Measurements from ENCODE around the gene ZNF618. TPM values are rescaled to one million over a fixed set of nuclear protein-coding genes. Genes with fewer than 3 reads are reported as not detected.

ZNF618 gene
- total and polyA plus RNA-seq, 8 donors, result 9.9 to 38.6 (median 34.9) TPM

GRCh38 chr9:114035221-114035844, 159.2 kb downstream of the ZNF618 start:
- H3K27me3 ChIP-seq, result no peaks in the 10 kb centered on the region
- no peak overlapping the region for H3K4me3 ChIP-seq
- TF ChIP-seq CTCF (IDR thresholded peaks at IDR 0.05), result no peak
- no peak for ATAC-seq
- no peak overlapping the region for H3K27ac ChIP-seq
- DNase-seq, result no peak
- H3K36me3 ChIP-seq, result peaks cover 0 to 46% of the 10 kb centered on the region in 2 donors
- no peaks in the 10 kb centered on the region for H3K4me1 ChIP-seq
- intact Hi-C loops (cut with DNase I), result loop anchor here in 1 of 2 donors (10.0 kb wide), 2 partner anchors 231 to 301 kb away; no protein-coding TSS in a partner anchor
- H3K9me3 ChIP-seq, result no peaks in the 10 kb centered on the region

- no peak for TF ChIP-seq CTCF (IDR thresholded peaks at IDR 0.05)
- Histone ChIP-seq H3K36me3 (peaks cover 0 to 46% of the 10 kb centered on the region in 2 donors), H3K27ac (no peak overlapping the region), H3K4me3 (no peak overlapping the region), H3K4me1 (no peaks in the 10 kb centered on the region), H3K9me3 (no peaks in the 10 kb centered on the region), H3K27me3 (no peaks in the 10 kb centered on the region)
- ATAC-seq, result no peak
- intact Hi-C loops (cut with DNase I), result loop anchor here in 1 of 2 donors (10.0 kb wide), 2 partner anchors 231 to 301 kb away; no protein-coding TSS in a partner anchor
- DNase-seq, result no peak
These were observed 160.0 kb downstream of the ZNF618 start for GRCh38 chr9:114035845-114036801.

- intact Hi-C loops (cut with DNase I), result loop anchor here in 1 of 2 donors (10.0 kb wide), 2 partner anchors 232 to 302 kb away; no protein-coding TSS in a partner anchor
- no peak for ATAC-seq
- no peak overlapping the region for H3K27ac ChIP-seq
These were observed 161.1 kb downstream of the ZNF618 start for GRCh38 chr9:114037249-114037648.

GRCh38 chr9:114037961-114038723, 162.0 kb downstream of the ZNF618 start:
- no peaks in the 10 kb centered on the region for H3K4me1 ChIP-seq
- peaks cover 0 to 46% of the 10 kb centered on the region in 2 donors for H3K36me3 ChIP-seq
- H3K9me3 ChIP-seq, result no peaks in the 10 kb centered on the region
- ATAC-seq, result no peak
- DNase-seq, result no peak
- H3K4me3 ChIP-seq, result no peak overlapping the region
- no peak for TF ChIP-seq CTCF (IDR thresholded peaks at IDR 0.05)
- H3K27me3 ChIP-seq, result no peaks in the 10 kb centered on the region
- no peak overlapping the region for H3K27ac ChIP-seq
- intact Hi-C loops (cut with DNase I), result loop anchor here in 1 of 2 donors (10.0 kb wide), 2 partner anchors 233 to 303 kb away; no protein-coding TSS in a partner anchor

More at GRCh38 chr9:114037249-114037648, 161.1 kb downstream of the ZNF618 start:
- Histone ChIP-seq H3K36me3 (peaks cover 0 to 46% of the 10 kb centered on the region in 2 donors), H3K9me3 (no peaks in the 10 kb centered on the region), H3K27me3 (no peaks in the 10 kb centered on the region), H3K4me1 (no peaks in the 10 kb centered on the region), H3K4me3 (no peak overlapping the region)
- TF ChIP-seq CTCF (IDR thresholded peaks at IDR 0.05), result no peak
- DNase-seq, result no peak

All from left lung (tissue), 10 donors.